Breast epithelium (tissue), 3 donors: Measurements from ENCODE around the gene KLHL6.

Source experiments
- POLR2A ChIP-seq: fragments of 450-650 bp; IDR thresholded peaks from one replicate; pipeline ENCODE4 v1.6.1; 2016; ENCODE audit warnings: antibody characterized with exemption, mild to moderate bottlenecking, moderate library complexity
- POLR2AphosphoS5 ChIP-seq, 3 donors: sonication (generic); formaldehyde crosslinking; IDR thresholded peaks; one replicate each; pipeline ENCODE4 v1.6.1; 2017; ENCODE audit warnings: antibody characterized with exemption in 3 of 3
- TF ChIP-seq, protein P1 (sequence below), 3 donors: fragments of 450-650 bp; IDR thresholded peaks; one replicate each; pipeline ENCODE4 v1.5.1; 2016 to 2017; ENCODE audit warnings: antibody characterized with exemption in 3 of 3, mild to moderate bottlenecking in 3 of 3, moderate library complexity in 3 of 3

DNA sequence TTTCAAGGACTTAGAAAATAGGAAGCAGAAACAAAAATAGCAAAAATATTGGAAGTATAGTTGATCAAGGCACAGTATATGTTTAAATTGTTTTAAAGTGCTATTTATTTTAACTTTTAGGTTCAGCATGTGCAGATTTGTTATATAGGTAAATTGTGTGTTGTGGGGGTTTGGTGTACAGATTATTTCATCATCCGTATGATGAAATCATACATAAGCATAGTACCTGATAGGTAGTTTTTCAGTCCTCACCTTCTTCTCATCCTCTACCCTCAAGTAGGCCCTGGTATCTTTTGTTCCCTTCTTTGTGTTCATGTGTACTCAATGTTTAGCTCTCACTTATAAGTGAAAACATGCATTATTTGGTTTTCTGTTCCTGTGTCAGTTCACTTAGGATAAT is 50.9 kb downstream of the KLHL6 start:
- TF ChIP-seq, protein P1, sequence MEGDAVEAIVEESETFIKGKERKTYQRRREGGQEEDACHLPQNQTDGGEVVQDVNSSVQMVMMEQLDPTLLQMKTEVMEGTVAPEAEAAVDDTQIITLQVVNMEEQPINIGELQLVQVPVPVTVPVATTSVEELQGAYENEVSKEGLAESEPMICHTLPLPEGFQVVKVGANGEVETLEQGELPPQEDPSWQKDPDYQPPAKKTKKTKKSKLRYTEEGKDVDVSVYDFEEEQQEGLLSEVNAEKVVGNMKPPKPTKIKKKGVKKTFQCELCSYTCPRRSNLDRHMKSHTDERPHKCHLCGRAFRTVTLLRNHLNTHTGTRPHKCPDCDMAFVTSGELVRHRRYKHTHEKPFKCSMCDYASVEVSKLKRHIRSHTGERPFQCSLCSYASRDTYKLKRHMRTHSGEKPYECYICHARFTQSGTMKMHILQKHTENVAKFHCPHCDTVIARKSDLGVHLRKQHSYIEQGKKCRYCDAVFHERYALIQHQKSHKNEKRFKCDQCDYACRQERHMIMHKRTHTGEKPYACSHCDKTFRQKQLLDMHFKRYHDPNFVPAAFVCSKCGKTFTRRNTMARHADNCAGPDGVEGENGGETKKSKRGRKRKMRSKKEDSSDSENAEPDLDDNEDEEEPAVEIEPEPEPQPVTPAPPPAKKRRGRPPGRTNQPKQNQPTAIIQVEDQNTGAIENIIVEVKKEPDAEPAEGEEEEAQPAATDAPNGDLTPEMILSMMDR (IDR thresholded peaks at IDR 0.05) = no peak
- no peak for TF ChIP-seq POLR2A
- TF ChIP-seq POLR2AphosphoS5 (IDR thresholded peaks at IDR 0.05) = no peak
